Activated CD8-positive, alpha-beta memory T cell treated with anti-CD3 and anti-CD28 coated beads, Interleukin-2, amount 50 U/mL, for 4 hours (primary cell): ENCODE data around the gene ADRA1B.

Source experiments
- DNase-seq: peaks from one replicate; pipeline ENCODE4 v3.0.0-alpha.2; 2020

The ADRA1B gene

GRCh38 chr5:160021831-160022446 is 105.7 kb downstream of the ADRA1B start:
- DNase-seq: peak; percentile 47
